Gastrocnemius medialis (tissue), 4 donors: ENCODE results near the gene DCUN1D5. TPM values are rescaled to one million over a fixed set of nuclear protein-coding genes. Genes with fewer than 3 reads are reported as not detected.
A peak's percentile ranks its signal among the peaks of the same experiment; 100 is the strongest.
"Not testable (repeated sequence)": the region's sequence is repeated elsewhere in the genome, so short reads cannot be mapped to it uniquely, and the experiment has no call there.

Source experiments
- ATAC-seq, 2 donors: fragments of 150-250 bp; one replicate each; pipeline ENCODE4 v1.9.1; 2016
- DNase-seq, 2 donors: peaks; one replicate each; pipeline ENCODE4 v3.0.0-alpha.2; 2019
- H3K27ac ChIP-seq, 4 donors: fragments of 200-600 bp; sonication (generic); 1 replicate in 1 of 4; 2 replicates in 3 of 4; pipeline ENCODE4 v1.5.1; 2016 to 2018; ENCODE audit warnings: mild to moderate bottlenecking in 2 of 4, moderate library complexity in 1 of 4
- H3K27me3 ChIP-seq, 3 donors: fragments of 200-600 bp; sonication (generic) in 2 of 3; 1 replicate in 1 of 3; 2 replicates in 2 of 3; pipeline versions ENCODE4 v1.5.1 to v1.6.0; 2016 to 2019; ENCODE audit warnings: mild to moderate bottlenecking in 1 of 3, moderate library complexity in 1 of 3
- H3K36me3 ChIP-seq, 2 donors: fragments of 200-600 bp; sonication (generic) in 1 of 2; one replicate each; pipeline ENCODE4 v1.5.1; 2017 to 2018
- H3K4me1 ChIP-seq, 2 donors: fragments of 200-600 bp; sonication (generic) in 1 of 2; one replicate each; pipeline ENCODE4 v1.5.1; 2016 to 2017; ENCODE audit warnings: mild to moderate bottlenecking in 2 of 2
- H3K4me3 ChIP-seq, 4 donors: fragments of 200-600 bp; sonication (generic) in 3 of 4; 1 replicate in 1 of 4; 2 replicates in 3 of 4; pipeline ENCODE4 v1.5.1; 2016 to 2019; ENCODE audit warnings: mild to moderate bottlenecking in 2 of 4
- H3K9me3 ChIP-seq, 3 donors: fragments of 200-600 bp; sonication (generic) in 2 of 3; 1 replicate in 1 of 3; 2 replicates in 2 of 3; pipeline ENCODE4 v1.5.1; 2016 to 2019
- CTCF ChIP-seq, 5 experiments: fragments of 450-650 bp in 3 of 5; fragments of 200-600 bp in 2 of 5; sonication (generic) in 2 of 5; IDR thresholded peaks in 4 of 5; conservative IDR thresholded peaks in 1 of 5; 1 replicate in 4 of 5; 2 replicates in 1 of 5; pipeline ENCODE4 v1.5.1; 2016 to 2019; ENCODE audit warnings: antibody characterized with exemption in 5 of 5, mild to moderate bottlenecking in 3 of 5, moderate library complexity in 3 of 5
- POLR2A ChIP-seq, 2 donors: fragments of 450-650 bp; IDR thresholded peaks; one replicate each; pipeline ENCODE4 v1.6.1; 2017; ENCODE audit warnings: antibody characterized with exemption in 2 of 2, mild to moderate bottlenecking in 2 of 2, moderate library complexity in 2 of 2
- in situ Hi-C, 4 donors: fragments of 200-750 bp; cut with MboI; loops; one replicate each; pipeline versions ENCODE4 v1.15.0 to v1.8.0; 2017; ENCODE audit warnings: low sequenced_read_pairs in 4 of 4
- intact Hi-C: fragments of 100-400 bp; cut with DNase I; formaldehyde crosslinking; loops from one replicate; pipeline ENCODE4 v1.15.1; 2023; ENCODE audit warnings: low total_unique reads
- total RNA-seq, 4 donors: library from RNA; depleted of rRNA; stranded (reverse); fragments of >200 nt; gene quantifications; one replicate each; pipeline versions ENCODE4 v1.1.0 to v1.2.3, GENCODE V29; 2016

Gene DCUN1D5
- total RNA-seq, 4 donors from 2014 or later: 31.6 to 57.5 (median 50.8) TPM

DNA sequence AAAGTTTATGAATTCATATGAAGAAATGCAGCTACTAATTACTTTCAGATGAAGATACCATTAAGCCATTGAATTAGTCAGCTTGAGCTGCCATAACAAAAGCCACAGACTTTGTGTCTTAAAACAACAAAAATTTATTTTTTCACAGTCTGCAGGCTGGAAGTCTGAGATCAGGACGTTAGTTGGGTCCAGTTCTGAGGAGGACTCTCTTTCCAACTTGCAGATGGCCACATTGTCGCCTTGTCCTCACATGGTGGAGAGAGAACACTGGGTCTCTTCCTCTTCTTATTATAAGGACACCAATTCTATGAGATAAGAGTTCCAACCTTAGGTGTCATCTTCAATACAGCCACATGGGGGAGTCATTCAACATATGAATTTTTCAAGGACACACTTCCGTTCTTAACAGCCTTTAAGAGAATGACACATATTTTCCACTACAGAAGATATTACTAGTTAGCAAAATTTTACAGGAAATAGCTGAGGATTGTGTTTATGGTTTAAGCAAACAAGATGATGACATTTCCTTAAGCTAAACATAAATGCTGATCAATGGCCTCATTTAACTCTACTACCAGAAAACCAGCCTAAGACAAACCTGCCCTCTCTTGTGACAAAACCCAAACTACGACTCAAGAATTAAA, 56.0 kb downstream of the DCUN1D5 start:
- Histone ChIP-seq H3K36me3 (no peaks in the 10 kb centered on the region), H3K4me3 (no peak overlapping the region), H3K27ac (no peak overlapping the region), H3K9me3 (no peaks in the 10 kb centered on the region), H3K4me1 (no peaks in the 10 kb centered on the region), H3K27me3 (no peaks in the 10 kb centered on the region)
- ATAC-seq: peak; percentile 30 to 44
- TF ChIP-seq CTCF (IDR thresholded peaks at IDR 0.05 in 4 of 5, conservative IDR thresholded peaks at IDR 0.05 in 1 of 5) (peak; percentile 17 to 47 (median 40)), POLR2A (IDR thresholded peaks at IDR 0.05) (no peak)
- intact Hi-C loops: no loop called here
- in situ Hi-C loops: no loop called here
- DNase-seq: no peak

GRCh38 chr11:103035216-103035615, 56.7 kb downstream of the DCUN1D5 start:
- ATAC-seq: no peak
- DNase-seq: no peak
- in situ Hi-C loops: no loop called here

DNA sequence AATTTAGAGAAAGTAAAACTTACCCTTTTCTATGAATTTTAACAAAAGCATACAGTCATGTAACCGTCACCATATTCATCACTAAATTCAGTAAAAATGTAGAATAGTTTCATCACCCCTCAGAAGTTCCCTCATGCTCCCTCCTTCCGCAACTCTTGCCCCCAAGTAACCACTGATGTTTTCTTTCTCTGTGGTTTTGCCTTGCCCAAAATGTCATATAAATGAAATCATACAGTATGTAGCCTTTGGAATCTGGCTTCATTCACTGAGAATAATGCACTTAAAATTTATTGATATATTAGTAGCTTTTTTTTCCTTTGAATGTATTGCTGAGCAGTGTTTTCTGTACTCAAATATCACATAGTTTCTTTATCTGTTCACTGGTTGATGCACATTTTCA, 60.1 kb downstream of the DCUN1D5 start:
- no peaks in the 10 kb centered on the region for H3K36me3 ChIP-seq
- H3K4me3 ChIP-seq: no peak overlapping the region
- H3K4me1 ChIP-seq: no peaks in the 10 kb centered on the region
- TF ChIP-seq POLR2A (IDR thresholded peaks at IDR 0.05): no peak
- TF ChIP-seq CTCF (IDR thresholded peaks at IDR 0.05 in 4 of 5, conservative IDR thresholded peaks at IDR 0.05 in 1 of 5): no peak
- DNase-seq: no peak
- in situ Hi-C loops (no loop called here), intact Hi-C loops (no loop called here)
- H3K9me3 ChIP-seq: no peaks in the 10 kb centered on the region
- no peak overlapping the region for H3K27ac ChIP-seq
- no peaks in the 10 kb centered on the region for H3K27me3 ChIP-seq
- ATAC-seq: no peak

More at GRCh38 chr11:103035216-103035615, 56.7 kb downstream of the DCUN1D5 start:
- Histone ChIP-seq H3K27ac (no peak overlapping the region), H3K36me3 (no peaks in the 10 kb centered on the region), H3K4me1 (no peaks in the 10 kb centered on the region), H3K9me3 (no peaks in the 10 kb centered on the region), H3K4me3 (no peak overlapping the region), H3K27me3 (no peaks in the 10 kb centered on the region)
- intact Hi-C loops: no loop called here
- TF ChIP-seq CTCF (IDR thresholded peaks at IDR 0.05 in 4 of 5, conservative IDR thresholded peaks at IDR 0.05 in 1 of 5) (no peak), POLR2A (IDR thresholded peaks at IDR 0.05) (no peak)

DNA sequence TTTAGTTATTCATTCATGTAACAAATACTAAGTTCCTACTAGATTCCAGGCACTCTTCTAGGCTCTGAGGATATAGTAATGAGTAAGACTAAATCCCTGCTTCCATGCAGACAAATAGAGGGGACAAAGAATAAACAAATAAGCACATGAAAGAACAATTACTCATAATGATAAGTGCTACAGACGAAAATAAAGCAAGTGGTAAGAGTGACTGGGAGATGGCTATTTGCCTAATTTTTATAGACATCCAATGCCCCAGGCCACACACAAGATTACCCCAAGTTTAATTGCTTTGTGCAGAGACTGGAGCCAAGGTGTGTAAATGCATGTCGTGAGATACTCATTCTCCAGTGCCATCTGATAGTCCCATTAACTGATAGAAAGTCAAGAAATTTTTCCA, 62.6 kb downstream of the DCUN1D5 start:
- no peaks in the 10 kb centered on the region for H3K9me3 ChIP-seq
- intact Hi-C loops: no loop called here
- no peaks in the 10 kb centered on the region for H3K4me1 ChIP-seq
- no peak overlapping the region for H3K4me3 ChIP-seq
- DNase-seq: no peak
- H3K27ac ChIP-seq: no peak overlapping the region
- no peak for ATAC-seq
- no peaks in the 10 kb centered on the region for H3K36me3 ChIP-seq
- in situ Hi-C loops: no loop called here
- TF ChIP-seq POLR2A (IDR thresholded peaks at IDR 0.05): no peak
- no peak for TF ChIP-seq CTCF (IDR thresholded peaks at IDR 0.05 in 4 of 5, conservative IDR thresholded peaks at IDR 0.05 in 1 of 5)
- no peaks in the 10 kb centered on the region for H3K27me3 ChIP-seq

GRCh38 chr11:103028304-103029020, 63.5 kb downstream of the DCUN1D5 start:
- intact Hi-C loops, ATAC-seq, in situ Hi-C loops: not testable (repeated sequence)

More at GRCh38 chr11:103028304-103029020, 63.5 kb downstream of the DCUN1D5 start:
- H3K27ac ChIP-seq, H3K4me1 ChIP-seq, DNase-seq, H3K36me3 ChIP-seq, H3K27me3 ChIP-seq, H3K9me3 ChIP-seq, H3K4me3 ChIP-seq: not testable (repeated sequence)
